ENCODE measurements around the gene RIPOR3.
"Not testable (repeated sequence)": the region's sequence is repeated elsewhere in the genome, so short reads cannot be mapped to it uniquely, and the experiment has no call there.

RIPOR3 gene

GRCh38 chr20:50708845-50709635 is 17.7 kb upstream of the RIPOR3 start:
- no peak for DNase-seq

DNA sequence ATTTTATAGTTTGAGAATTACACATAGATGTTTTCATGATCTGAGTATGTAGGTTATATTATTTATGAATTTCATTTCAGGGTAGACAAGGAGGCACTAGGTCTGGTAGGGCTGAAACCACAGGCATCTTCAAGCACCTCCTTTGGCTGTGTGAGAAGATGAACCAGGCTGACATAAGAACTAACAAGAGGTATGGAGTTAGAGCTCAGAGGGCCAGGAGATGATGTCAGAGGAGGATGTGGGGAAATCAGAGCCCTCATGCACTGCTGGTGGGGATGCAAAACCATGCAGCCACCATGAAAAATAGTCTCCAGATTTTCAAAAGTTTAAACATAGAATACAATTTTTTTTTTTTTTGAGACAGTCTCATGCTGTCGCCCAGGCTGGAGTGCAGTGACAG is 13.6 kb upstream of the RIPOR3 start:
- DNase-seq: no peak

- no peak for DNase-seq
Observed at GRCh38 chr20:50704514-50704913, 13.2 kb upstream of the RIPOR3 start.

DNA sequence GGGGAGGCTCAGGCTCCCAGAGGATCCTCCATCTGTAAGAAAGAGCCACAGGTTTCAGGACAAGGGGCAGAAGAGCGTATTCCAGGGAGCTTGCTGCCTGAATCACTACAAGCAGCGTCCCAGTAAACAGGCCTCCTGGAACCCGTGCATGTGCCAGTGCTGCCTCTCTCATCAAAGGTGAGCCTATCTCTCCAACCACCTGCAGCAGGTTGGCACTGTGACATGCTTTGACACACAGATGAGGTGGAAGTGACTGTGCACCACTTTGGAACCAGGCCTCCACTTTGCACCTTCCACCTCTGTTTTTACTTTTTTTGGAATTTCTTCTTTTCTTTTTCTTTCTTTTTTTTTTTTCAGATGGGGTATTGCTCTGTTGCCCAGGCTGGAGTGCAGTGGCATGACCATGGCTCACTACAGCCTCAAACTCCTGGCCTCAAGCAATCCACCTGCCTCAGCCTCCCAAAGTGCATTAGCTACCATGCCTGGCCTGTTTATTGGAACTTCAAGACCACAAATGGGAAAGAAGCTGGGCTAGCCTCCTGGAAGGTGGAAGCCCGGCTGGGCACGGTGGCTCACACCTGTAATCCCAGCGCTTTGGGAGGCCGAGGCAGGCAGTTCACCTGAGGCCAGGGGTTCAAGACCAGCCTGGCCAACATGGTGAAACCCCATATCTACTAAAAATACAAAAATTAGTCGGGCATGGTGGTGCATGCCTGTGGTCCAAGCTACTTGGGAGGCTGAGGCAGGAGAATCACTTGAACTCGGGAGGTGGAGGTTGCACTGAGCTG is 12.5 kb upstream of the RIPOR3 start:
- not testable (repeated sequence) for DNase-seq

DNA sequence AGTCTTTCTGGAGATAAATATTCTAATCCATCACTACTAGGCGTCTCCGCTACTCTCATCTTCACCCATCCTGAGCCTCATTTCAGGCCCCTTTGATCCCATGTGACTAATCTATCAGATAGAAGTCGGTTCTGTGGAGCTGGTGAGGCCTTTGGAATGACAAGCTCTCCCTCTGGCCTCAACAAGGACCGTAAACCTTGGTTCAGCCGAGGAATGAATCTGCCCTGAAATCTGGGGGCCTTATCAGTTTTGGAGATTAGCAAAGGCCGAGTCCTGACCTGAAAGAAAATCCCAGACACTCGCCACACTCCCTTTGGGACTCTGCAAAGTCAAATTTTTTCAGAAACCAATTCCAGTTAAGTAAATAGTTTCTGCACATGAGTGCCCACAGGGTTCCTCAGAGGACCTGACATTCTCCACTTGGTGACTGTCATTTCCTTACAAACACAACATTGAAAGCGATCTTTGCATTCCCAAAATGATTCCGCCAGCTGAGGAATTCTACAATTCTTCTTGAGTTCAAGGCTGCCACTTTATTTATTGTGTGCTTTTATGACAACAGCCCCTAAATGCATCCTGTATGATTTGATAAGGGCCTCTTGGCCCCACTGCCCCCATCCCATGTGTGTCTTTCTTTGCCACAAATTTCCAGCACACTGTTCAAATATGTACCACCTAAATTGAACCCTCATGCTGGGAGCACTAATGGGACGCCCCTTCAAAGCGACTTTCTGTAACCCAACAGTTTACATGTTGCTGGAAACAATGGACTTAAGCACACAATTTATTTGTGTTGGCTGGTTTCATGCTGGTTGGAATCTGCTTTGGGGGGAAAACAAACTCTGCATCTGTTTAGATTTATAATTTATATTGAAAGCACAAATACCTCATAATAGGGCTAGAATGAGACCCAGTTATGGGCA is 10.0 kb upstream of the RIPOR3 start:
- DNase-seq: no peak

DNA sequence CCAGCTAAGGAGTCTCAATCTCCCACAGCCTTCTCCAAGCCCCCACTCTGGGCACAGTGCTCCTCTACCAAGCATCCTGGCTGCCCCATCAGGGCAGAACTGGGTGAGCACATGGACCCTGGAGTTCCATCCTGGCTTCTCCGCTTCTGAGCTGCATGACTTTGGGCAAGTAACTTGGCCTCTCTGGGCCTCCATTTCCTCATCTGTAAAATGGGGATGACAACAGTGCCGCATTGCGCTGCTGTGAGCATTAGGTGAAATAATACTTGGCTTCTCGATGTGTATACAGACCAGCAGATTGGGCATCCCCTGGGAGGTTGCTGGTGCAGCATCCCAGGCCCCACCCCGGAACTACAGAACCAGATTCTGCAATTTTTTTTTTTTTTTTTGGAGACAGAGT is 8.3 kb upstream of the RIPOR3 start:
- no peak for DNase-seq

DNA sequence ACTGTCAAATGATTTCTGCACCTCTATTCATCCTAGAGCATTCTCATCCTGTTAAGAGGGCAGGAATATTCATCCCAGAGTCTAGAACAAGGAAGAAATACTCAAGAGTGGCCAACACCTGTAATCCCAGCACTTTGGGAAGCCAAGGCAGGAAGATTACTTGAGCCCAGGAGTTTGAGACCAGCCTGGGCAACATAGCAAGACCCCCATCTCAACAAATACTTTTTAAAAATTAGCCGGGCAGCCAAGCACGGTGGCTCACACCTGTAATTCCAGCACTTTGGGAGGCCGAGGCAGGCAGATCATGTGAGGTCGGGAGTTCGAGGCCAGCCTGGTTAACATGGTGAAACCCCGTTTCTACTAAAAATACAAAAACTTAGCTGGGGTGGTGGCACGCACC is 6.9 kb upstream of the RIPOR3 start:
- DNase-seq: not testable (repeated sequence)

DNA sequence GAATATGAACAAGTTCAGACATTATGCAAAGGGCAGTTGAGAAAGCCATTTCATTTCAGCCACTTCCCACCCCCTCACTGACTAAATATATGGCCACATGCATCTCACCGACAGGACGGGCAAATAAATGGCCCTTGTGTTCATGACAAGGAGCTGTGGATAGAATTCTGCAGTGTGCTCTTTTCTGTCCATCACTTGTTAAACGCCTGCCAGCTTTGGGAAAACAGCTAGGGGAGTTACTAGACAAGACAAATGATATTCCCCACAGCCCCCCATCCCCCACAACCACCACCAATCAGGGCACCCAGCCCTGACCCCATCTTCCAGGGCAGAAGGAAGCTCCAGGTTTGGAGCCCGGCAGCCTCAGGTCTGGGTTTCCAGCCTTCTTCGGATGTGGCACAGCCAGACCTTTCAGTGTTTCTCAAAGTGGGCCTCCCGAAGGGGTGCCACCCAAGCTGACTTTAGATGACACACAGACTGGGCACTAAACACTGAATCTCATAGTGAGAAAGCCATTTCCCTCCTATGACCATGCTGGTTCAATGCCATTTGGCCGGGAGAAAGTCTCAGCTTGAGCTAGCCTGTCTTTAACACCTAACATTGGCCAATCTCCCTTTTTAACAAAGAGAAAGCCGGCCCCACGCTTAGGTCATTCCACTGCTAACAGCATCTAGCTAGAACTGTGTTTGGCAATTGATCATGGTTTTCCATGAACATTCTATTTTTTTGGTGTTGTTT is 4.0 kb upstream of the RIPOR3 start:
- peak in 8 of 58 donors; percentile 2 to 47 (median 23) for DNase-seq

DNA sequence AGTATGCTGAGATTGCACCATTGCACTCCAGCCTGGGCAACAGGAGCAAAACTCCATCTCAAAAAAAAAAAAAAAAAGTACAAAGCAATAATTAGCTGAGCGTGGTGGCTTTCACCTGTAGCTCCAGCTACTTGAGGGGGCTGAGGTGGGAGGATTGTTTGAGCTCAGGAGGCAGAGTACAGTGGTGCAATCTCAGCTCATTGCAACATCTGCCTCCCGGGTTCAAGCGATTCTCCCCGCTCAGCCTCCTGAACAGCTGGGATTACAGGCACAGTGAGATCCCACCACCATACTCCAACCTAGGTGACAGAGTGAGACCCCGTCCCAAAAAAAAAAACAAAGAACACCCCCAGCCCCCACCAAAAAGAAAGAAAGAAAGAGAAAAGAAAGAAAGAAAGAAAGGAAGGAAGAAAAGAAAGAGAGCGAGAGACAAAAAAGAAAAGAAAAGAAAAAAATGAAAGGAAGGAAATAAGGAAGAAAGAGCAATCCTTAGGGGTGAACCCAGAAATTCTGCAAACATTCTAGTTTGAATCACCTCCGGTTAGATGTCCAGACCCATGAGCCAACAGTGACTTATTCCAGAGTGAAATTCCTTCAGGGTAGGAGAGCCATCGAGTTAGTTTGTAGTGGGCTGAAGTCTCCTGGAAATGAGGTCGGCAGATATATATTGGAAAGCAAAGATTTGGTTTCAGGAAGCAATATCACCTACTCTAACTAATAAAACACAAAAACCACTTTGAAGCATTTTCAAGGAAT is 3.2 kb upstream of the RIPOR3 start:
- DNase-seq: no peak

DNA sequence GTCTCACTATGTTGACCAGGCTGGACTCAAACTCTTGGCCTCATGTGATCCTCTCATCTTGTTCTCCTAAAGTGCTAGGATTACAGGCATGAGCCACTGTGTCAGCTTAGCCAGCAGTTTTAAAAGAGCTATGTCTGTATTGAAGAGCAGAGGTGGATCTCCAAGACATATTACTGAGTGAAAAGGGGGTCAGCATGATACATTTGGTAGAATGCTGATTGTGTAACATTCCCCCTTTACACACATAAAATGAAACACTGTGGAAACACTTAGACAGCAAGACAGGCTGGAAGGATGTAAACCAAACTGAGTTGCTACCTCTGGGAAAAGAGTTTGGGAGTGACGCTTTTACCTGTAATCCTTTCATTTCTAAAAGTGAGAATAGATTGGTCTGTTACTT is 1.7 kb upstream of the RIPOR3 start:
- DNase-seq: no peak

- DNase-seq: peak in 1 of 58 donors; percentile 2
Observed at GRCh38 chr20:50692552-50692933, 1.2 kb upstream of the RIPOR3 start.

- DNase-seq: peak in 6 of 58 donors; percentile 4 to 29 (median 16)
Observed at GRCh38 chr20:50691573-50692551, 520 bp upstream of the RIPOR3 start.

DNA sequence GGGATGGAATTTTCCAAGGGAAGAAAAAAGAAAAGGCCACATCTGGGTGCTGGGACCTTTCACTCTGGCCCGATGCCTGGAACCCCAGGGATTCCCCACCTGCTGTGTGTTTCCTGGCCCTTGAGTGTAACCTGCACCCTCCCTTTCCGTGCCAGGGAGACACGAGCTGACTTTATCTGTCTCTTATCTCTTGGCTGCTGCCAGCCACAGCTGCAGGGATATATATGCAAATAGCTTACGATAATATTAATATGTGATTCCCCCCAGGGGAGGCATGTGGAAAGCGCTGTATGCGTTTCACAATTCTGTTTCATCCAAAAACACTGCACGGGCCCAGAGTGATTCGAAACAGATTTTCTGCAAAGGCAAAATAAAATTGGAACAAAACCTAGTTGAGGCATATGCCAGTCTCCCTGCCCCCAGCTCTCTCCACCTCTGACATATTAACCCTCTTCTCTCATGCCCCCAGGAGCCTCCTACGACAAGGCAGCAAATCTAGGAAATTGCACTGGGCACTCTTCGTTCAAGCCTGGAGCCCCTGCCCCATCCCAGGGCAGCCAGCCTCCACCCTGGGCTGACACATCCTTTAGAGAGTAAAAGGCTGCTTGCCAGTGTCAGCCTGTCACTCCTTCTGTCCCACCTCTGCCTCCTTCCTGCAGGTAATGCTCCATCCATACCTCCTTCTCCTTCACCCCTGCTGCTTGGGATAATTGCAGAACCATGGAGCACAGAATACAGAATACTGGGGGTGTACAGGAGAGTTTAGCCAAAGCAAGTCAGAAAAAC is 1.3 kb downstream of the RIPOR3 start:
- DNase-seq: no peak

- no peak for DNase-seq
Observed at GRCh38 chr20:50688256-50688975, 2.9 kb downstream of the RIPOR3 start.

GRCh38 chr20:50686821-50687220 is 4.5 kb downstream of the RIPOR3 start:
- no peak for DNase-seq

- no peak for DNase-seq
Observed at GRCh38 chr20:50683570-50683969, 7.8 kb downstream of the RIPOR3 start.

GRCh38 chr20:50682947-50683530 is 8.3 kb downstream of the RIPOR3 start:
- no peak for DNase-seq

Measured in anterior cingulate cortex (tissue), 58 donors.